ENCODE data around the gene SYT17.

- TF ChIP-seq CTCF (conservative IDR thresholded peaks at IDR 0.05) (no peak), ZFX (IDR thresholded peaks at IDR 0.05) (no peak)
Observed at GRCh38 chr16:19133600-19133999, 34.4 kb upstream of the SYT17 start.

Measured in C4-2B (cell line).